Right lobe of liver (tissue), 4 donors: ENCODE measurements around the gene PRR35.

Source experiments
- POLR2A ChIP-seq: fragments of 450-650 bp; IDR thresholded peaks from one replicate; pipeline ENCODE4 v1.6.1; 2017; ENCODE audit warnings: antibody characterized with exemption, mild to moderate bottlenecking
- TF ChIP-seq, protein P1 (sequence below), 4 donors: fragments of 200-600 bp in 3 of 4; fragments of 450-650 bp in 1 of 4; IDR thresholded peaks; one replicate each; pipeline versions ENCODE4 v1.5.1 to v1.8.0; 2016 to 2022; ENCODE audit warnings: antibody characterized with exemption in 4 of 4, mild to moderate bottlenecking in 2 of 4
- donor health status: DM: no; HTN: no; CAD: no.
- donor health status: DM: no; HTN: no; CAD: no.
- donor health status: DM: no; HTN: yes; CAD: no.

DNA sequence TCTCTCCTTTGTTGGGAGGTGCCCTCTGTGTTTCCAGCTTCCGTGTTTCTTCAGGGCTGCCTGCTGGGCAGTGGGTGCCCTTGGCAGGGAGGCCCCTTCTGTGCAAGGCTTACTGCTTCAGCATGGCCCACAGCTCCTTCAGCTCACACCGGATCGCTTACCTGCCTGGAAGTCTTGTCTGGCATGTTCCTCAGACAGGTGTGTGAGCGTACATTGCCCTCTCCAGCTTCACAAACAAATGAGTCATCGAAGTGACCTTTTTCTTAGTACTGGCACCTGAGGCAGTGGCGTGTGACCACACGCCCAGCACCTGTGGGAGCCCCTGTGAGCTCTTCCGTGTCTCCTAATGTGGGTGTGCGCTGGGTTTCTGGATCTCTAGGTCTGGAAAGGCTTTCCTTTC is 33.2 kb downstream of the PRR35 start:
- TF ChIP-seq POLR2A, result no peak
- TF ChIP-seq, protein P1, sequence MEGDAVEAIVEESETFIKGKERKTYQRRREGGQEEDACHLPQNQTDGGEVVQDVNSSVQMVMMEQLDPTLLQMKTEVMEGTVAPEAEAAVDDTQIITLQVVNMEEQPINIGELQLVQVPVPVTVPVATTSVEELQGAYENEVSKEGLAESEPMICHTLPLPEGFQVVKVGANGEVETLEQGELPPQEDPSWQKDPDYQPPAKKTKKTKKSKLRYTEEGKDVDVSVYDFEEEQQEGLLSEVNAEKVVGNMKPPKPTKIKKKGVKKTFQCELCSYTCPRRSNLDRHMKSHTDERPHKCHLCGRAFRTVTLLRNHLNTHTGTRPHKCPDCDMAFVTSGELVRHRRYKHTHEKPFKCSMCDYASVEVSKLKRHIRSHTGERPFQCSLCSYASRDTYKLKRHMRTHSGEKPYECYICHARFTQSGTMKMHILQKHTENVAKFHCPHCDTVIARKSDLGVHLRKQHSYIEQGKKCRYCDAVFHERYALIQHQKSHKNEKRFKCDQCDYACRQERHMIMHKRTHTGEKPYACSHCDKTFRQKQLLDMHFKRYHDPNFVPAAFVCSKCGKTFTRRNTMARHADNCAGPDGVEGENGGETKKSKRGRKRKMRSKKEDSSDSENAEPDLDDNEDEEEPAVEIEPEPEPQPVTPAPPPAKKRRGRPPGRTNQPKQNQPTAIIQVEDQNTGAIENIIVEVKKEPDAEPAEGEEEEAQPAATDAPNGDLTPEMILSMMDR (IDR thresholded peaks at IDR 0.05), result no peak
